ENCODE results near the gene ABCC11.

ABCC11 gene

GRCh38 chr16:48153774-48154173 is 93.6 kb downstream of the ABCC11 start:
- DNase-seq = no peak
- H3K27me3 ChIP-seq = peaks cover 0 to 26% of the 10 kb centered on the region in 2 donors
- peaks cover 0 to 8% (median 0%) of the 10 kb centered on the region in 3 donors for H3K9me3 ChIP-seq
- no peak overlapping the region for H3K27ac ChIP-seq
- no peak for TF ChIP-seq CTCF (IDR thresholded peaks at IDR 0.05)
- H3K4me1 ChIP-seq = peaks cover 0 to 4% (median 0%) of the 10 kb centered on the region in 4 donors
- no peak overlapping the region for H3K4me3 ChIP-seq
- intact Hi-C loops (cut with DNase I; ENCODE audit: low total_unique reads) = loop anchor here (10.0 kb wide), 1 partner anchor 1009 kb away; the partner anchor contains the start of gene NETO2
- H3K36me3 ChIP-seq = no peaks in the 10 kb centered on the region

GRCh38 chr16:48152226-48152625 is 95.1 kb downstream of the ABCC11 start:
- Histone ChIP-seq H3K4me3 (no peak overlapping the region), H3K36me3 (no peaks in the 10 kb centered on the region), H3K27me3 (peaks cover 0 to 21% of the 10 kb centered on the region in 2 donors), H3K9me3 (peaks cover 0 to 11% (median 0%) of the 10 kb centered on the region in 3 donors), H3K27ac (no peak overlapping the region), H3K4me1 (peaks cover 0 to 4% (median 0%) of the 10 kb centered on the region in 4 donors)
- DNase-seq = no peak
- TF ChIP-seq CTCF (IDR thresholded peaks at IDR 0.05) = no peak
- intact Hi-C loops (cut with DNase I; ENCODE audit: low total_unique reads) = loop anchor here (10.0 kb wide), 1 partner anchor 1007 kb away; the partner anchor contains the start of gene NETO2

GRCh38 chr16:48150707-48151106 is 96.6 kb downstream of the ABCC11 start:
- Histone ChIP-seq H3K4me3 (no peak overlapping the region), H3K36me3 (no peaks in the 10 kb centered on the region), H3K27me3 (peaks cover 0 to 7% of the 10 kb centered on the region in 2 donors), H3K27ac (no peak overlapping the region), H3K9me3 (peaks cover 0 to 11% (median 0%) of the 10 kb centered on the region in 3 donors), H3K4me1 (no peaks in the 10 kb centered on the region)
- no peak for TF ChIP-seq CTCF (IDR thresholded peaks at IDR 0.05)
- intact Hi-C loops (cut with DNase I; ENCODE audit: low total_unique reads) = loop anchor here (10.0 kb wide), 1 partner anchor 1006 kb away; the partner anchor contains the start of gene NETO2
- DNase-seq = no peak

- Histone ChIP-seq H3K36me3 (no peaks in the 10 kb centered on the region), H3K4me3 (no peak overlapping the region), H3K27ac (no peak overlapping the region), H3K9me3 (peaks cover 0 to 11% (median 0%) of the 10 kb centered on the region in 3 donors), H3K27me3 (no peaks in the 10 kb centered on the region), H3K4me1 (no peaks in the 10 kb centered on the region)
- intact Hi-C loops (cut with DNase I; ENCODE audit: low total_unique reads) = no loop called here
- no peak for DNase-seq
- no peak for TF ChIP-seq CTCF (IDR thresholded peaks at IDR 0.05)
These were observed 100.6 kb downstream of the ABCC11 start for GRCh38 chr16:48146710-48147109.

- Histone ChIP-seq H3K36me3 (no peaks in the 10 kb centered on the region), H3K27ac (no peak overlapping the region), H3K27me3 (no peaks in the 10 kb centered on the region), H3K9me3 (peaks cover 0 to 11% (median 0%) of the 10 kb centered on the region in 3 donors), H3K4me1 (no peaks in the 10 kb centered on the region), H3K4me3 (no peak overlapping the region)
- intact Hi-C loops (cut with DNase I; ENCODE audit: low total_unique reads) = no loop called here
- no peak for TF ChIP-seq CTCF (IDR thresholded peaks at IDR 0.05)
- DNase-seq = no peak
These were observed 101.2 kb downstream of the ABCC11 start for GRCh38 chr16:48146131-48146530.

Measured in tibial artery (tissue), 4 donors.